Measurements from ENCODE around the gene C17orf100.

The C17orf100 gene

DNA sequence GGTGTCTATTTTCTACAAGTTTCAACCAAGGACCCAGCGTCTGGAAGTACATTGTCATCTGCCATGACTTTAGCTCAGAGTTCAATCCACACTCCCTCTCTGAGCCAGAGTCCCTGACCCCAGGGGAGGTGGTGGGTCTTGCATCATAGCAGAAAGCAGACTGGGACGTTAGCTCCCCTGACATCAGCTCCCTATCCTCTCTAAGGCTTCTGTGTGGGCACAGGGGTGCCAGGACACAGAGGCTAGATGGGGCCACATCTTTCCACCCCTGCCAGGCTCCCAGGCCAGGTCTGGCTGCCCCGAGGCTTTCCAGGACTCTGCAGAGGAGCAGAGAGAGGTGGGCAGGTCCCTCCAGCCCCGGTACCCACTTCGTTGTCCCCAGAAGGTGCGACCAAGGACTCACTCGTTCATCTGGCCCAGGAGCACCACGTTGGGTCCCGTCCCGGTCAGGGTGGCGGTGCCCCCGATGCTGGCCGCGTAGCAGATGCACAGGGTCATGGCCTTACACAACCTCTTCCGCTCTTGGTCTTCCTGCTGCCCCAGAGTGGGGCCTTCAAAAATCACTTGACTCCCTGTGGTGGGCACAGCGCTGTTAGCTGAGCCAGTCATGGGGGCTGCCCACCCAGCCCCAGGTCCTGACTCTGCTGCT lies 51.1 kb downstream of the C17orf100 start:
- TF ChIP-seq, protein P1, sequence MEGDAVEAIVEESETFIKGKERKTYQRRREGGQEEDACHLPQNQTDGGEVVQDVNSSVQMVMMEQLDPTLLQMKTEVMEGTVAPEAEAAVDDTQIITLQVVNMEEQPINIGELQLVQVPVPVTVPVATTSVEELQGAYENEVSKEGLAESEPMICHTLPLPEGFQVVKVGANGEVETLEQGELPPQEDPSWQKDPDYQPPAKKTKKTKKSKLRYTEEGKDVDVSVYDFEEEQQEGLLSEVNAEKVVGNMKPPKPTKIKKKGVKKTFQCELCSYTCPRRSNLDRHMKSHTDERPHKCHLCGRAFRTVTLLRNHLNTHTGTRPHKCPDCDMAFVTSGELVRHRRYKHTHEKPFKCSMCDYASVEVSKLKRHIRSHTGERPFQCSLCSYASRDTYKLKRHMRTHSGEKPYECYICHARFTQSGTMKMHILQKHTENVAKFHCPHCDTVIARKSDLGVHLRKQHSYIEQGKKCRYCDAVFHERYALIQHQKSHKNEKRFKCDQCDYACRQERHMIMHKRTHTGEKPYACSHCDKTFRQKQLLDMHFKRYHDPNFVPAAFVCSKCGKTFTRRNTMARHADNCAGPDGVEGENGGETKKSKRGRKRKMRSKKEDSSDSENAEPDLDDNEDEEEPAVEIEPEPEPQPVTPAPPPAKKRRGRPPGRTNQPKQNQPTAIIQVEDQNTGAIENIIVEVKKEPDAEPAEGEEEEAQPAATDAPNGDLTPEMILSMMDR (conservative IDR thresholded peaks at IDR 0.05; ENCODE audit: low read depth, low read length): no peak
- no peak overlapping the region for H3K4me3 ChIP-seq (ENCODE audit: low read depth, low read length)
- DNase-seq (ENCODE audit: low read depth): no peak
